IMR-90 (cell line): ENCODE data around the gene COL19A1. TPM values are rescaled to one million over a fixed set of nuclear protein-coding genes. Genes with fewer than 3 reads are reported as not detected.

ENCODE experiments used
- ATAC-seq: fragments of 200-7000 bp; cut with Tn5 transposase; 2 replicates; pipeline ENCODE4 v1.9.1; 2020; ENCODE audit warnings: low read depth, mild to moderate bottlenecking, moderate library complexity
- BruUV-seq: library from RNA; stranded (reverse); fragments of 400-500 nt; replicated peaks from 2 replicates; lab custom pipeline; 2021; lab: Mats Ljungman, UMichigan
- CTCF ChIA-PET: fragments of 300-600 bp; formaldehyde crosslinking; extraction: SDS; loops from one replicate; lab custom pipeline; 2021; ENCODE audit warnings: antibody characterized with exemption; lab: Yijun Ruan, JAX
- POLR2A ChIA-PET: fragments of 300-600 bp; sonication (Branson Sonifier 250); formaldehyde crosslinking; loops from one replicate; lab custom pipeline; 2022; ENCODE audit warnings: antibody characterized with exemption; ENCODE audit not compliant: unreplicated experiment; lab: Charles Lee
- DNase-seq: peaks from one replicate; pipeline ENCODE4 v3.0.0; 2013
- H2AFZ ChIP-seq: replicated peaks from 2 replicates; pipeline ENCODE3; 2013; ENCODE audit warnings: low read length, mild to moderate bottlenecking; ENCODE audit not compliant: poor library complexity
- H2AK5ac ChIP-seq: 2 replicates; pipeline ENCODE4 v1.6.1; 2013; ENCODE audit warnings: low read depth, low read length, inconsistent platforms
- H2AK9ac ChIP-seq: replicated peaks from 2 replicates; pipeline ENCODE3; 2013; ENCODE audit warnings: mild to moderate bottlenecking, low read depth, low read length, moderate library complexity; ENCODE audit not compliant: poor library complexity
- H2BK120ac ChIP-seq: 2 replicates; pipeline ENCODE4 v1.6.1; 2013; ENCODE audit warnings: low read depth, low read length, inconsistent platforms
- H2BK15ac ChIP-seq: 3 replicates; pipeline ENCODE4 v1.6.1; 2013; ENCODE audit warnings: low read depth, low read length, inconsistent platforms
- H2BK20ac ChIP-seq: 2 replicates; pipeline ENCODE4 v1.6.1; 2013; ENCODE audit warnings: low read depth, mild to moderate bottlenecking, inconsistent platforms, low read length, moderate library complexity
- H2BK5ac ChIP-seq: 2 replicates; pipeline ENCODE4 v1.6.1; 2013; ENCODE audit warnings: mild to moderate bottlenecking, low read depth, low read length, inconsistent platforms; ENCODE audit not compliant: poor library complexity, severe bottlenecking
- H3K14ac ChIP-seq: replicated peaks from 2 replicates; pipeline ENCODE4 v1.6.1; 2013; ENCODE audit warnings: low read depth, low read length, inconsistent platforms
- H3K18ac ChIP-seq: 2 replicates; pipeline ENCODE4 v1.6.1; 2013; ENCODE audit warnings: low read depth, low read length, control low read depth
- H3K23ac ChIP-seq: 2 replicates; pipeline ENCODE4 v1.6.1; 2013; ENCODE audit warnings: low read depth, low read length, inconsistent platforms
- H3K27ac ChIP-seq: 2 replicates; pipeline ENCODE4 v1.5.1; 2013; ENCODE audit warnings: mild to moderate bottlenecking, control low read depth, low read length; ENCODE audit not compliant: insufficient read depth
- H3K27me3 ChIP-seq: 2 replicates; pipeline ENCODE4 v1.6.1; 2013; ENCODE audit warnings: low read length; ENCODE audit not compliant: control insufficient read depth, insufficient read depth
- H3K36me3 ChIP-seq: 2 replicates; pipeline ENCODE4 v1.6.1; 2013; ENCODE audit warnings: low read length, mixed read lengths; ENCODE audit not compliant: control insufficient read depth, insufficient read depth
- H3K4ac ChIP-seq: 2 replicates; pipeline ENCODE4 v1.6.1; 2013; ENCODE audit warnings: low read depth, low read length, inconsistent platforms
- H3K4me1 ChIP-seq: 2 replicates; pipeline ENCODE4 v1.6.1; 2013; ENCODE audit warnings: low read length, mixed read lengths; ENCODE audit not compliant: control insufficient read depth, insufficient read depth
- H3K4me2 ChIP-seq: 2 replicates; pipeline ENCODE4 v1.6.1; 2013; ENCODE audit warnings: low read depth, mild to moderate bottlenecking, control low read depth, low read length, moderate library complexity
- H3K4me3 ChIP-seq: 2 replicates; pipeline ENCODE4 v1.5.1; 2013; ENCODE audit warnings: low read depth, mild to moderate bottlenecking, control low read depth, low read length, moderate library complexity; ENCODE audit not compliant: insufficient read depth
- H3K56ac ChIP-seq: 2 replicates; pipeline ENCODE4 v1.6.1; 2013; ENCODE audit warnings: low read length, inconsistent platforms; ENCODE audit not compliant: insufficient read depth; ENCODE audit errors: extremely low read depth
- H3K79me1 ChIP-seq, 2 experiments: 2 replicates each; pipeline ENCODE4 v1.6.1; 2013; ENCODE audit warnings: low read length in 2 of 2, inconsistent platforms in 1 of 2, low read depth in 1 of 2
- H3K9ac ChIP-seq: 2 replicates; pipeline ENCODE4 v1.6.1; 2013; ENCODE audit warnings: low read depth, low read length, control low read depth
- H3K9me1 ChIP-seq: 2 replicates; pipeline ENCODE4 v1.6.1; 2013; ENCODE audit warnings: low read length, inconsistent platforms; ENCODE audit not compliant: insufficient read depth
- H3K9me3 ChIP-seq: 2 replicates; pipeline ENCODE4 v1.6.1; 2013; ENCODE audit warnings: low read length; ENCODE audit not compliant: control insufficient read depth, insufficient read depth
- H4K20me1 ChIP-seq: 2 replicates; pipeline ENCODE4 v1.6.1; 2013; ENCODE audit warnings: low read length, inconsistent platforms; ENCODE audit not compliant: insufficient read depth
- H4K5ac ChIP-seq: 2 replicates; pipeline ENCODE4 v1.6.1; 2013; ENCODE audit warnings: mild to moderate bottlenecking, low read depth, low read length, control low read depth
- H4K8ac ChIP-seq, 2 experiments: 2 replicates each; pipeline ENCODE4 v1.6.1; 2013; ENCODE audit warnings: low read depth in 2 of 2, low read length in 2 of 2, control low read depth in 1 of 2, inconsistent platforms in 1 of 2
- H4K91ac ChIP-seq: 2 replicates; pipeline ENCODE4 v1.6.1; 2013; ENCODE audit warnings: low read depth, low read length, inconsistent platforms; ENCODE audit not compliant: insufficient read depth
- BHLHE40 ChIP-seq: fragments of 150-350 bp; IDR thresholded peaks from 2 replicates; pipeline ENCODE4 v1.6.1; 2016; ENCODE audit warnings: mild to moderate bottlenecking, low read depth, low read length
- CHD1 ChIP-seq: IDR thresholded peaks from 2 replicates; pipeline ENCODE4 v1.6.1; 2012; ENCODE audit warnings: low read depth, low read length, improper control_type of control experiment
- FOS ChIP-seq: fragments of 150-350 bp; IDR thresholded peaks from 2 replicates; pipeline ENCODE4 v1.6.1; 2016; ENCODE audit warnings: low read depth, low read length
- MAFK ChIP-seq: IDR thresholded peaks from 2 replicates; pipeline ENCODE4 v1.6.1; 2012; ENCODE audit warnings: low read depth, low read length, improper control_type of control experiment
- MXI1 ChIP-seq: IDR thresholded peaks from 2 replicates; pipeline ENCODE4 v1.6.1; 2012; ENCODE audit warnings: low read depth, mild to moderate bottlenecking, low read length, moderate library complexity, borderline replicate concordance
- NFE2L2 ChIP-seq: fragments of 150-350 bp; IDR thresholded peaks from 2 replicates; pipeline ENCODE4 v1.6.1; 2016; ENCODE audit warnings: low read depth, mild to moderate bottlenecking, low read length
- RAD21 ChIP-seq: IDR thresholded peaks from 2 replicates; pipeline ENCODE4 v1.6.1; 2012; ENCODE audit warnings: low read length, improper control_type of control experiment
- RCOR1 ChIP-seq: IDR thresholded peaks from 2 replicates; pipeline ENCODE4 v1.6.1; 2012; ENCODE audit warnings: mild to moderate bottlenecking, low read length, improper control_type of control experiment; ENCODE audit not compliant: insufficient replicate concordance
- RFX5 ChIP-seq: IDR thresholded peaks from 2 replicates; pipeline ENCODE4 v1.8.0; 2012; ENCODE audit warnings: low read depth, mild to moderate bottlenecking, low read length, moderate library complexity
- SMC3 ChIP-seq: fragments of 150-350 bp; IDR thresholded peaks from 2 replicates; pipeline ENCODE4 v1.6.1; 2016; ENCODE audit warnings: low read depth, mild to moderate bottlenecking, antibody characterized with exemption, low read length, moderate library complexity
- WGBS, 2 experiments: methylation state at CpG; one replicate each; pipeline versions ENCODE4 v1.1.5 to v1.1.7; 2013; ENCODE audit warnings: missing lambda C conversion rate in 2 of 2; ENCODE audit not compliant: insufficient read length in 1 of 2; ENCODE audit errors: extremely low coverage in 2 of 2; 5-methylcytosine and 5-hydroxymethylcytosine counted together
- dilution Hi-C: fragments of 300-500 bp; cut with HindIII; formaldehyde crosslinking; loops from one replicate; pipeline ENCODE4 v1.14.3; 2018; ENCODE audit warnings: low sequenced_read_pairs; ENCODE audit not compliant: unreplicated experiment
- in situ Hi-C: fragments of 300-500 bp; cut with MboI; formaldehyde crosslinking; loops from 3 replicates; pipeline ENCODE4 v1.14.3; 2019; ENCODE audit warnings: low sequenced_read_pairs, inconsistent platforms, mixed read lengths
- intact Hi-C: fragments of 100-400 bp; cut with micrococcal nuclease; formaldehyde crosslinking; loops from 2 replicates; pipeline ENCODE4 v1.10.0; 2022
- polyA plus RNA-seq, 3 experiments: library from polyadenylated mRNA; depleted of rRNA; stranded (reverse); fragments of >200 nt; gene quantifications; 2 replicates each; pipeline ENCODE4 v1.2.3, GENCODE V29; 2012; ENCODE audit warnings: low replicate concordance in 1 of 3
- total RNA-seq: library from RNA; depleted of rRNA; stranded (reverse); fragments of >200 nt; gene quantifications from 2 replicates; pipeline ENCODE4 v1.2.3, GENCODE V29; 2012
- TF ChIP-seq, protein P1 (sequence below): fragments of 150-350 bp; IDR thresholded peaks from 2 replicates; pipeline ENCODE4 v1.6.1; 2017; ENCODE audit warnings: mild to moderate bottlenecking, antibody characterized with exemption, low read length, low read depth
- TF ChIP-seq, protein P2 (sequence below): conservative IDR thresholded peaks from 2 replicates; pipeline ENCODE4 v1.5.1; 2012; ENCODE audit warnings: mild to moderate bottlenecking, low read depth, low read length, improper control_type of control experiment
- TF ChIP-seq, protein P3 (sequence below): fragments of 150-350 bp; IDR thresholded peaks from 2 replicates; pipeline ENCODE4 v1.6.1; 2016; ENCODE audit warnings: low read depth, mild to moderate bottlenecking, low read length, moderate library complexity, borderline replicate concordance

The COL19A1 gene
- total and polyA plus RNA-seq, 2 of the 4 experiments (the other 2 are of a cell fraction) = under 0.01 TPM; not detected in 1

- no CpG with 5 or more reads among the region's 1 CpG for WGBS, 2 experiments
- Histone ChIP-seq H4K8ac (no peak overlapping the region), H3K9me3 (no peaks in the 10 kb centered on the region), H2BK120ac (no peak overlapping the region), H2BK5ac (no peak overlapping the region), H3K23ac (no peak overlapping the region), H3K9ac (no peak overlapping the region), H3K4me1 (no peaks in the 10 kb centered on the region), H2BK15ac (no peak overlapping the region), H2AFZ (no peak overlapping the region), H3K18ac (no peak overlapping the region), H3K4me3 (no peak overlapping the region), H3K9me1 (no peaks in the 10 kb centered on the region), H3K27me3 (no peaks in the 10 kb centered on the region), H4K20me1 (no peaks in the 10 kb centered on the region), H3K36me3 (no peaks in the 10 kb centered on the region), H4K91ac (no peak overlapping the region), H3K56ac (no peak overlapping the region), H2AK5ac (no peak overlapping the region), H3K79me1 (no peaks in the 10 kb centered on the region), H3K4ac (no peak overlapping the region), H3K27ac (no peak overlapping the region), H3K4me2 (no peak overlapping the region), H3K14ac (no peak overlapping the region), H2AK9ac (no peak overlapping the region), H2BK20ac (no peak overlapping the region), H4K5ac (no peak overlapping the region)
- TF ChIP-seq, protein P1, sequence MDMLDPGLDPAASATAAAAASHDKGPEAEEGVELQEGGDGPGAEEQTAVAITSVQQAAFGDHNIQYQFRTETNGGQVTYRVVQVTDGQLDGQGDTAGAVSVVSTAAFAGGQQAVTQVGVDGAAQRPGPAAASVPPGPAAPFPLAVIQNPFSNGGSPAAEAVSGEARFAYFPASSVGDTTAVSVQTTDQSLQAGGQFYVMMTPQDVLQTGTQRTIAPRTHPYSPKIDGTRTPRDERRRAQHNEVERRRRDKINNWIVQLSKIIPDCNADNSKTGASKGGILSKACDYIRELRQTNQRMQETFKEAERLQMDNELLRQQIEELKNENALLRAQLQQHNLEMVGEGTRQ = no peak
- TF ChIP-seq, protein P2, sequence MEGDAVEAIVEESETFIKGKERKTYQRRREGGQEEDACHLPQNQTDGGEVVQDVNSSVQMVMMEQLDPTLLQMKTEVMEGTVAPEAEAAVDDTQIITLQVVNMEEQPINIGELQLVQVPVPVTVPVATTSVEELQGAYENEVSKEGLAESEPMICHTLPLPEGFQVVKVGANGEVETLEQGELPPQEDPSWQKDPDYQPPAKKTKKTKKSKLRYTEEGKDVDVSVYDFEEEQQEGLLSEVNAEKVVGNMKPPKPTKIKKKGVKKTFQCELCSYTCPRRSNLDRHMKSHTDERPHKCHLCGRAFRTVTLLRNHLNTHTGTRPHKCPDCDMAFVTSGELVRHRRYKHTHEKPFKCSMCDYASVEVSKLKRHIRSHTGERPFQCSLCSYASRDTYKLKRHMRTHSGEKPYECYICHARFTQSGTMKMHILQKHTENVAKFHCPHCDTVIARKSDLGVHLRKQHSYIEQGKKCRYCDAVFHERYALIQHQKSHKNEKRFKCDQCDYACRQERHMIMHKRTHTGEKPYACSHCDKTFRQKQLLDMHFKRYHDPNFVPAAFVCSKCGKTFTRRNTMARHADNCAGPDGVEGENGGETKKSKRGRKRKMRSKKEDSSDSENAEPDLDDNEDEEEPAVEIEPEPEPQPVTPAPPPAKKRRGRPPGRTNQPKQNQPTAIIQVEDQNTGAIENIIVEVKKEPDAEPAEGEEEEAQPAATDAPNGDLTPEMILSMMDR = no peak
- TF ChIP-seq RAD21 (no peak), CHD1 (no peak), FOS (no peak), RFX5 (no peak), MAFK (no peak), SMC3 (no peak), BHLHE40 (no peak), NFE2L2 (no peak), RCOR1 (no peak), MXI1 (no peak)
- TF ChIP-seq, protein P3, sequence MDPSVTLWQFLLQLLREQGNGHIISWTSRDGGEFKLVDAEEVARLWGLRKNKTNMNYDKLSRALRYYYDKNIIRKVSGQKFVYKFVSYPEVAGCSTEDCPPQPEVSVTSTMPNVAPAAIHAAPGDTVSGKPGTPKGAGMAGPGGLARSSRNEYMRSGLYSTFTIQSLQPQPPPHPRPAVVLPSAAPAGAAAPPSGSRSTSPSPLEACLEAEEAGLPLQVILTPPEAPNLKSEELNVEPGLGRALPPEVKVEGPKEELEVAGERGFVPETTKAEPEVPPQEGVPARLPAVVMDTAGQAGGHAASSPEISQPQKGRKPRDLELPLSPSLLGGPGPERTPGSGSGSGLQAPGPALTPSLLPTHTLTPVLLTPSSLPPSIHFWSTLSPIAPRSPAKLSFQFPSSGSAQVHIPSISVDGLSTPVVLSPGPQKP = no peak
- no peak for ATAC-seq
- CTCF ChIA-PET = no interaction called here
- POLR2A ChIA-PET = interaction anchor here (0.6 kb wide), 1 partner anchor 12 kb away, joined by 4 read pairs; no protein-coding TSS in a partner anchor
- in situ Hi-C loops (no loop called here), intact Hi-C loops (no loop called here), dilution Hi-C loops (no loop called here)
- no peak for DNase-seq
- BruUV-seq = no TSS peak
These were observed 12.4 kb downstream of the COL19A1 start for GRCh38 chr6:69878795-69879194.
